C4-2B (cell line): Measurements from ENCODE around the gene KHDC1L.

Experiments
- CTCF ChIP-seq: fragments of 450-650 bp; conservative IDR thresholded peaks from 2 replicates; pipeline ENCODE4 v1.5.1; 2017; ENCODE audit warnings: mild to moderate bottlenecking
- ZFX ChIP-seq: fragments of 450-650 bp; IDR thresholded peaks from 2 replicates; pipeline ENCODE4 v1.6.1; 2017

- TF ChIP-seq CTCF, result no peak
- no peak for TF ChIP-seq ZFX
Measured at GRCh38 chr6:73231986-73232391, 6.7 kb upstream of the KHDC1L start.
